GM21717 (cell line): Measurements from ENCODE around the gene CDH15.
"Not testable (repeated sequence)": the region's sequence is repeated elsewhere in the genome, so short reads cannot be mapped to it uniquely, and the experiment has no call there.

Experiments used
- ATAC-seq: cut with Tn5 transposase; IDR thresholded peaks from one replicate; pipeline ENCODE4 v1.9.1; 2021; ENCODE audit warnings: mild to moderate bottlenecking, moderate library complexity; ENCODE audit not compliant: unreplicated experiment

The CDH15 gene

GRCh38 chr16:89224665-89225064 is 53.1 kb downstream of the CDH15 start:
- ATAC-seq, result no peak

GRCh38 chr16:89230255-89230654 is 58.7 kb downstream of the CDH15 start:
- no peak for ATAC-seq

GRCh38 chr16:89232107-89232506 is 60.6 kb downstream of the CDH15 start:
- no peak for ATAC-seq

GRCh38 chr16:89233678-89234490 is 62.3 kb downstream of the CDH15 start:
- no peak for ATAC-seq

GRCh38 chr16:89237733-89238132 is 66.2 kb downstream of the CDH15 start:
- no peak for ATAC-seq

- peak; percentile 54 for ATAC-seq
Observed at GRCh38 chr16:89241187-89242007, 69.8 kb downstream of the CDH15 start.

GRCh38 chr16:89242795-89243200 is 71.2 kb downstream of the CDH15 start:
- ATAC-seq, result no peak

GRCh38 chr16:89243664-89244063 is 72.1 kb downstream of the CDH15 start:
- ATAC-seq, result no peak

GRCh38 chr16:89244264-89244663 is 72.7 kb downstream of the CDH15 start:
- ATAC-seq, result not testable (repeated sequence)

- no peak for ATAC-seq
Observed at GRCh38 chr16:89244754-89245153, 73.2 kb downstream of the CDH15 start.
